ENCODE data around the gene ENTPD7. TPM values are rescaled to one million over a fixed set of nuclear protein-coding genes. Genes with fewer than 3 reads are reported as not detected.

The ENTPD7 gene
- 1 to 10 TPM; 3.3 to 7.5 (median 4.4) TPM for total RNA-seq

- Histone ChIP-seq H3K27me3 (no peaks in the 10 kb centered on the region), H3K4me1 (peaks cover 0 to 19% (median 9%) of the 10 kb centered on the region in 4 donors), H3K9me3 (no peaks in the 10 kb centered on the region), H3K4me3 (peak within 1 kb of the TSS; percentile 64 to 81 (median 77)), H3K36me3 (peaks cover 0 to 15% (median 0%) of the 10 kb centered on the region in 3 donors), H3K27ac (peak within 1 kb of the TSS in 2 of 4 donors; percentile 73 to 76)
- WGBS, 2 donors = 1 to 2% methylated on average over 27 to 31 of the region's 71 CpGs
- TF ChIP-seq CTCF (IDR thresholded peaks at IDR 0.05) = peak; percentile 24 to 80 (median 48)
- TF ChIP-seq POLR2A (IDR thresholded peaks at IDR 0.05) = peak in 1 of 2 donors; percentile 33
- peak in 1 of 2 donors; percentile 29 for TF ChIP-seq EP300 (IDR thresholded peaks at IDR 0.05)
- DNase-seq (ENCODE audit: low spot score in 2 of 2) = peak; percentile 75 to 79
Observed at GRCh38 chr10:99659031-99659867, at the start of gene ENTPD7. Gene ENTPD7, plus strand, starts transcription at chr10:99659509. Its CDS starts 448 bp downstream, at chr10:99659957.

GRCh38 chr10:99610221-99610620 lies 49.1 kb upstream of the ENTPD7 start:
- TF ChIP-seq CTCF (IDR thresholded peaks at IDR 0.05) (no peak), EP300 (IDR thresholded peaks at IDR 0.05) (no peak), POLR2A (IDR thresholded peaks at IDR 0.05) (no peak)
- WGBS, 2 donors = 82 to 97% methylated on average over 3 of the region's 3 CpGs
- Histone ChIP-seq H3K9me3 (no peaks in the 10 kb centered on the region), H3K27me3 (no peaks in the 10 kb centered on the region), H3K36me3 (peaks cover 0 to 64% (median 0%) of the 10 kb centered on the region in 3 donors), H3K27ac (no peak overlapping the region), H3K4me3 (no peak overlapping the region), H3K4me1 (no peaks in the 10 kb centered on the region)
- DNase-seq (ENCODE audit: low spot score in 2 of 2) = no peak

- Histone ChIP-seq H3K36me3 (peaks cover 0 to 66% (median 0%) of the 10 kb centered on the region in 3 donors), H3K4me1 (peaks cover 0 to 10% (median 0%) of the 10 kb centered on the region in 4 donors), H3K27ac (no peak overlapping the region), H3K4me3 (no peak overlapping the region), H3K27me3 (no peaks in the 10 kb centered on the region), H3K9me3 (no peaks in the 10 kb centered on the region)
- TF ChIP-seq EP300 (IDR thresholded peaks at IDR 0.05) = no peak
- TF ChIP-seq POLR2A (IDR thresholded peaks at IDR 0.05) = no peak
- TF ChIP-seq CTCF (IDR thresholded peaks at IDR 0.05) = no peak
- no peak for DNase-seq (ENCODE audit: low spot score in 2 of 2)
- 72 to 81% methylated on average over 4 of the region's 4 CpGs for WGBS, 2 donors
Observed at GRCh38 chr10:99611326-99611725, 48.0 kb upstream of the ENTPD7 start.

- DNase-seq (ENCODE audit: low spot score in 2 of 2) = peak in 1 of 2 donors; percentile 59
- H3K4me1 ChIP-seq = peaks cover 0 to 19% (median 4%) of the 10 kb centered on the region in 4 donors
- H3K9me3 ChIP-seq = no peaks in the 10 kb centered on the region
- H3K4me3 ChIP-seq = no peak overlapping the region
- peak; percentile 68 to 79 (median 73) for TF ChIP-seq CTCF (IDR thresholded peaks at IDR 0.05)
- no peak for TF ChIP-seq POLR2A (IDR thresholded peaks at IDR 0.05)
- no peak for TF ChIP-seq EP300 (IDR thresholded peaks at IDR 0.05)
- no peaks in the 10 kb centered on the region for H3K27me3 ChIP-seq
- 20 to 23% methylated on average over 7 of the region's 7 CpGs for WGBS, 2 donors
- H3K36me3 ChIP-seq = peaks cover 0 to 66% (median 0%) of the 10 kb centered on the region in 3 donors
- H3K27ac ChIP-seq = no peak overlapping the region
Observed at GRCh38 chr10:99612167-99612831, 47.0 kb upstream of the ENTPD7 start.
